SK-N-SH (cell line): ENCODE results near the gene CHERP. TPM values are rescaled to one million over a fixed set of nuclear protein-coding genes. Genes with fewer than 3 reads are reported as not detected.
A peak's percentile ranks its signal among the peaks of the same experiment; 100 is the strongest.

ENCODE experiments used
- CTCF ChIA-PET: fragments of 300-600, 350-600 bp; formaldehyde crosslinking; extraction: SDS; loops from one replicate; lab custom pipeline; 2021; lab: Yijun Ruan, JAX
- POLR2A ChIA-PET: fragments of 350-600 bp; sonication (Branson Sonifier 250); formaldehyde crosslinking; extraction: SDS; loops from one replicate; lab custom pipeline; 2020; ENCODE audit warnings: antibody characterized with exemption, inconsistent platforms; lab: Yijun Ruan, JAX
- DNase-seq: peaks from one replicate; pipeline ENCODE4 v3.0.0; 2012
- H2AFZ ChIP-seq: fragments of 200-600 bp; sonication (generic); 2 replicates; pipeline ENCODE4 v1.8.1; 2016; ENCODE audit warnings: antibody characterized with exemption, mild to moderate bottlenecking, low read depth
- H3F3A ChIP-seq: fragments of 200-600 bp; sonication (generic); replicated peaks from 2 replicates; pipeline ENCODE3; 2016; ENCODE audit warnings: antibody characterized with exemption, mild to moderate bottlenecking; ENCODE audit not compliant: insufficient read depth
- H3K27ac ChIP-seq, 2 experiments: fragments of 200-500 bp in 1 of 2; fragments of 200-600 bp in 1 of 2; sonication (Bioruptor generic) in 1 of 2; sonication (generic), shearing (Covaris generic) in 1 of 2; 2 replicates each; pipeline versions ENCODE4 v1.5.1 to v1.6.1; 2014 to 2016; ENCODE audit warnings: low read depth in 2 of 2, inconsistent platforms in 1 of 2, low read length in 1 of 2, mild to moderate bottlenecking in 1 of 2, mixed read lengths in 1 of 2
- H3K27me3 ChIP-seq: fragments of 200-600 bp; sonication (generic), shearing (Covaris generic); 2 replicates; pipeline ENCODE4 v1.6.1; 2016; ENCODE audit warnings: mixed run types; ENCODE audit not compliant: insufficient read depth
- H3K36me3 ChIP-seq, 2 experiments: fragments of 200-500 bp in 1 of 2; fragments of 200-600 bp in 1 of 2; sonication (Bioruptor generic) in 1 of 2; sonication (generic) in 1 of 2; replicated peaks in 1 of 2; 2 replicates each; pipeline versions ENCODE3 to v1.5.1; 2014 to 2016; ENCODE audit warnings: low read length in 1 of 2, mild to moderate bottlenecking in 1 of 2; ENCODE audit not compliant: insufficient read depth in 2 of 2, control insufficient read depth in 1 of 2
- H3K4me1 ChIP-seq, 2 experiments: fragments of 200-500 bp in 1 of 2; fragments of 200-600 bp in 1 of 2; sonication (Bioruptor generic) in 1 of 2; sonication (generic), shearing (Covaris generic) in 1 of 2; 2 replicates each; pipeline versions ENCODE4 v1.5.1 to v1.6.1; 2014 to 2016; ENCODE audit warnings: low read depth in 1 of 2, low read length in 1 of 2, mixed run types in 1 of 2; ENCODE audit not compliant: insufficient read depth in 2 of 2, control insufficient read depth in 1 of 2
- H3K4me2 ChIP-seq: fragments of 200-600 bp; sonication (generic), shearing (Covaris generic); 2 replicates; pipeline ENCODE4 v1.6.1; 2017; ENCODE audit warnings: mixed run types
- H3K4me3 ChIP-seq, 2 experiments: fragments of 200-500 bp in 1 of 2; fragments of 200-600 bp in 1 of 2; sonication (Bioruptor generic) in 1 of 2; sonication (generic), shearing (Covaris generic) in 1 of 2; 2 replicates each; pipeline versions ENCODE4 v1.5.1 to v1.8.1; 2014 to 2016; ENCODE audit warnings: low read depth in 2 of 2, inconsistent platforms in 1 of 2, low read length in 1 of 2, mild to moderate bottlenecking in 1 of 2, mixed read lengths in 1 of 2, moderate library complexity in 1 of 2
- H3K79me2 ChIP-seq: fragments of 200-600 bp; sonication (generic); 2 replicates; pipeline ENCODE4 v1.8.1; 2017; ENCODE audit warnings: mild to moderate bottlenecking; ENCODE audit not compliant: insufficient read depth
- H3K9ac ChIP-seq: fragments of 200-600 bp; sonication (generic); 2 replicates; pipeline ENCODE4 v1.6.1; 2017; ENCODE audit warnings: mixed run types
- H3K9me2 ChIP-seq: fragments of 200-600 bp; sonication (generic); 2 replicates; pipeline ENCODE4 v1.6.1; 2017; ENCODE audit warnings: mixed run types
- H3K9me3 ChIP-seq: fragments of 200-600 bp; sonication (generic); 2 replicates; pipeline ENCODE4 v1.6.1; 2017; ENCODE audit warnings: mixed run types, mild to moderate bottlenecking, moderate library complexity
- H4K20me1 ChIP-seq: fragments of 200-600 bp; sonication (generic); 2 replicates; pipeline ENCODE4 v1.6.1; 2017; ENCODE audit warnings: mild to moderate bottlenecking, mixed run types; ENCODE audit not compliant: insufficient read depth
- CHD2 ChIP-seq: fragments of 150-350 bp; IDR thresholded peaks from 2 replicates; pipeline ENCODE4 v1.6.1; 2018; ENCODE audit warnings: low read length; ENCODE audit not compliant: partially characterized antibody
- ELF1 ChIP-seq: IDR thresholded peaks from 2 replicates; pipeline ENCODE4 v1.4.0; 2012
- EP300 ChIP-seq, 2 experiments: IDR thresholded peaks; 2 replicates each; pipeline versions ENCODE4 v1.4.0 to v1.6.1; 2012; ENCODE audit warnings: borderline replicate concordance in 1 of 2, low read depth in 1 of 2, low read length in 1 of 2
- EZH2phosphoT487 ChIP-seq: fragments of 200-600 bp; sonication (generic); IDR thresholded peaks from 2 replicates; pipeline ENCODE4 v1.6.1; 2017; ENCODE audit warnings: low read depth, mixed run types, mild to moderate bottlenecking, antibody characterized with exemption, moderate library complexity, borderline replicate concordance
- GABPA ChIP-seq: IDR thresholded peaks from 2 replicates; pipeline ENCODE4 v1.4.0; 2012; ENCODE audit warnings: low read depth, mild to moderate bottlenecking
- MXI1 ChIP-seq: IDR thresholded peaks from 2 replicates; pipeline ENCODE4 v1.6.1; 2012; ENCODE audit warnings: mild to moderate bottlenecking, low read depth, low read length, improper control_type of control experiment
- NFIC ChIP-seq: IDR thresholded peaks from 2 replicates; pipeline ENCODE4 v1.4.0; 2012; ENCODE audit warnings: borderline replicate concordance
- POLR2AphosphoS5 ChIP-seq: IDR thresholded peaks from 2 replicates; pipeline ENCODE4 v1.6.1; 2012; ENCODE audit warnings: low read depth, low read length
- RAD21 ChIP-seq: IDR thresholded peaks from 2 replicates; pipeline ENCODE4 v1.6.1; 2012; ENCODE audit warnings: mild to moderate bottlenecking, low read length
- RCOR1 ChIP-seq: fragments of 150-350 bp; IDR thresholded peaks from 2 replicates; pipeline ENCODE4 v1.6.1; 2017; ENCODE audit warnings: antibody characterized with exemption, low read length
- RFX5 ChIP-seq: IDR thresholded peaks from 2 replicates; pipeline ENCODE4 v1.6.1; 2012; ENCODE audit warnings: mild to moderate bottlenecking, improper control_type of control experiment, low read length
- RXRA ChIP-seq: IDR thresholded peaks from 2 replicates; pipeline ENCODE4 v1.4.0; 2012; ENCODE audit warnings: low read depth, mild to moderate bottlenecking, borderline replicate concordance
- SIN3A ChIP-seq: IDR thresholded peaks from 2 replicates; pipeline ENCODE4 v1.6.1; 2012; ENCODE audit warnings: low read depth, mild to moderate bottlenecking, low read length, moderate library complexity, borderline replicate concordance
- SMC3 ChIP-seq: IDR thresholded peaks from 2 replicates; pipeline ENCODE4 v1.6.1; 2012; ENCODE audit warnings: low read depth, low read length, improper control_type of control experiment
- TAF1 ChIP-seq: IDR thresholded peaks from 2 replicates; pipeline ENCODE4 v1.6.1; 2012; ENCODE audit warnings: low read depth, mild to moderate bottlenecking, low read length, moderate library complexity, borderline replicate concordance
- TEAD4 ChIP-seq: IDR thresholded peaks from 2 replicates; pipeline ENCODE4 v1.4.0; 2012; ENCODE audit warnings: mild to moderate bottlenecking, borderline replicate concordance; ENCODE audit not compliant: insufficient read depth
- YY1 ChIP-seq: IDR thresholded peaks from 2 replicates; pipeline ENCODE4 v1.4.0; 2012; ENCODE audit warnings: low read depth, mild to moderate bottlenecking
- WGBS: methylation state at CpG from one replicate; pipeline ENCODE4 v1.1.6; 2017; ENCODE audit warnings: low lambda C conversion rate; 5-methylcytosine and 5-hydroxymethylcytosine counted together
- polyA plus RNA-seq, 3 experiments: library from polyadenylated mRNA; depleted of rRNA; stranded (reverse); fragments of >200 nt; gene quantifications; 2 replicates each; pipeline ENCODE4 v1.2.3, GENCODE V29; 2012
- TF ChIP-seq, protein P1 (sequence below): IDR thresholded peaks from 2 replicates; pipeline ENCODE4 v1.4.0; 2012; ENCODE audit warnings: low read depth, borderline replicate concordance
- TF ChIP-seq, protein P2 (sequence below): IDR thresholded peaks from 2 replicates; pipeline ENCODE4 v1.4.0; 2012; ENCODE audit warnings: low read depth
- TF ChIP-seq, protein P3 (sequence below): IDR thresholded peaks from 2 replicates; pipeline ENCODE4 v1.4.0; 2012; ENCODE audit warnings: low read depth, borderline replicate concordance
- TF ChIP-seq, protein P4 (sequence below): fragments of 150-350 bp; IDR thresholded peaks from 2 replicates; pipeline ENCODE4 v1.6.1; 2017; ENCODE audit warnings: antibody characterized with exemption, low read length, low read depth, borderline replicate concordance

Gene CHERP, protein sequence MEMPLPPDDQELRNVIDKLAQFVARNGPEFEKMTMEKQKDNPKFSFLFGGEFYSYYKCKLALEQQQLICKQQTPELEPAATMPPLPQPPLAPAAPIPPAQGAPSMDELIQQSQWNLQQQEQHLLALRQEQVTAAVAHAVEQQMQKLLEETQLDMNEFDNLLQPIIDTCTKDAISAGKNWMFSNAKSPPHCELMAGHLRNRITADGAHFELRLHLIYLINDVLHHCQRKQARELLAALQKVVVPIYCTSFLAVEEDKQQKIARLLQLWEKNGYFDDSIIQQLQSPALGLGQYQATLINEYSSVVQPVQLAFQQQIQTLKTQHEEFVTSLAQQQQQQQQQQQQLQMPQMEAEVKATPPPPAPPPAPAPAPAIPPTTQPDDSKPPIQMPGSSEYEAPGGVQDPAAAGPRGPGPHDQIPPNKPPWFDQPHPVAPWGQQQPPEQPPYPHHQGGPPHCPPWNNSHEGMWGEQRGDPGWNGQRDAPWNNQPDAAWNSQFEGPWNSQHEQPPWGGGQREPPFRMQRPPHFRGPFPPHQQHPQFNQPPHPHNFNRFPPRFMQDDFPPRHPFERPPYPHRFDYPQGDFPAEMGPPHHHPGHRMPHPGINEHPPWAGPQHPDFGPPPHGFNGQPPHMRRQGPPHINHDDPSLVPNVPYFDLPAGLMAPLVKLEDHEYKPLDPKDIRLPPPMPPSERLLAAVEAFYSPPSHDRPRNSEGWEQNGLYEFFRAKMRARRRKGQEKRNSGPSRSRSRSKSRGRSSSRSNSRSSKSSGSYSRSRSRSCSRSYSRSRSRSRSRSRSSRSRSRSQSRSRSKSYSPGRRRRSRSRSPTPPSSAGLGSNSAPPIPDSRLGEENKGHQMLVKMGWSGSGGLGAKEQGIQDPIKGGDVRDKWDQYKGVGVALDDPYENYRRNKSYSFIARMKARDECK
- polyA plus RNA-seq (2012; rRNA removed) = 7.7 and 16.8 TPM in 2 replicates
- polyA plus RNA-seq (2012; cell fraction: cytosol; rRNA removed) = 8.0 and 12.7 TPM in 2 replicates
- 52.6 and 53.5 TPM in 2 replicates for polyA plus RNA-seq (2012; cell fraction: nucleus; rRNA removed)

DNA sequence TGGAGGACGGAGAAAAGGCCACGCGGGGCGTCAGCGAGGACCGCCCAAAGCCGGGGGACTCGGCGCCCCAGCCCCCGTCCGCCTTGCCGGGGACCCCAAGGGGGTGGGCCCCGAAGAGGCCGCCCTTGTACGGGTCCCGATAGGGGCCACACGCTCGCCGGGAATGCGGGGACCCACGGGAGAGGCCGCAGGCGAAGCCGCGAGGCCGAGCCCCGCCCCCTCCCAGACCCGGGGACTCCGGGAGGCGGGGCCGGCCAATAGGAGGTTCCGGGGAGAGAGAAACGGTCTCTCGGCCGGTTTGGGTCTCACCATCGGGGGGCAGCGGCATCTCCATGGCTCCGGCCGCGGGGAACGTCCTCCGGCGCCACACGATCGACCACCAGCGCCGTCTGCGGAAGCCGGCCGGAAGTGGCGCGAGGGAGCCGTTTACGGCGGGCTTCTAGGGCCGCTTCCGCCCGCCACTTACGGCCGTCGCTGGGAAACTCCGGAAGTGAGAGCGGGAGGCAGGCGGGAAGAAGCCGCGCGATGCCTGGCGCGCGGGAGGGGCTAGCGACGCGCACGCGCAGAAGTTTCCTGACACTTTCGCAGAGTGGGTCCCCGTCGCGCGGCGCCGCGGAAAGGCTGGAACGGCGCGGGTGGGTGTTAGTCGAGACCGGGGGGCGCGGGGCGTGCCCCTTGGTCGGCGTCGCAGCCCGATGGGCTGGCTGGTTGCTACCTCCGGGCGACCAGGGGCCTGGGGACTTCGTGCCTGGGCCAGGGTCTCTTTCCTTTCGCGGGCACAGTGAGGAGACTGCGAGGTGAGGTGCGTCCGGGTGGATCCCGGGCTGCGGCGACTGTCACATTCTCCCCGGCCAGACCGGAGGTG, at the start of gene CHERP:
TSS of gene CHERP (minus strand) at position 393 of the 865 bp plus-strand sequence. CDS start at position 334, 59 bp downstream.
- Histone ChIP-seq H3K79me2 (peaks cover 79% of the 10 kb centered on the region), H3K4me1 (peaks cover 14 to 15% of the 10 kb centered on the region in 2 experiments; a peak in 2 of 4 replicates), H3K9ac (peak within 1 kb of the TSS; percentile 95), H3K4me2 (peak within 1 kb of the TSS; percentile 98), H3F3A (peaks cover 8% of the 10 kb centered on the region), H4K20me1 (peaks cover 43% of the 10 kb centered on the region), H3K27me3 (no peaks in the 10 kb centered on the region), H3K27ac (peak within 1 kb of the TSS; percentile 72 to 88), H3K4me3 (peak within 1 kb of the TSS; percentile 75 to 99), H3K9me2 (no peaks in the 10 kb centered on the region), H3K36me3 (peaks cover 11 to 20% of the 10 kb centered on the region in 2 experiments), H2AFZ (peak within 1 kb of the TSS; percentile 76; the same call in 1 of the 2 replicates), H3K9me3 (no peaks in the 10 kb centered on the region)
- DNase-seq = peak; percentile 97
- CTCF ChIA-PET = interaction anchor here (0.7 kb wide), 1 partner anchor 17 kb away, joined by 3 read pairs; no protein-coding TSS in a partner anchor
- POLR2A ChIA-PET = interaction anchor here (0.6 kb wide), 1 partner anchor 285 kb away, joined by 3 read pairs; no protein-coding TSS in a partner anchor
- under 1% methylated on average over 22 of the region's 108 CpGs for WGBS
- TF ChIP-seq YY1 (peak; percentile 21; the same call in 1 of the 2 replicates), ELF1 (peak; percentile 89), GABPA (peak; percentile 93), RCOR1 (no peak), TEAD4 (peak; percentile 35; the same call in 1 of the 2 replicates), RXRA (no peak), RFX5 (no peak), MXI1 (peak; percentile 3; the same call in 1 of the 2 replicates), EP300 (IDR thresholded peaks at IDR 0.05; ENCODE audit: borderline replicate concordance in 1 of 2, low read depth in 1 of 2, low read length in 1 of 2) (peak in 1 of 2 experiments; percentile 9; a peak in 1 of 4 replicates), EZH2phosphoT487 (no peak), TAF1 (peak; percentile 74; the same call in 1 of the 2 replicates), SIN3A (no peak), POLR2AphosphoS5 (peak; percentile 88), RAD21 (no peak), NFIC (no peak), CHD2 (peak; percentile 98), SMC3 (no peak)
- TF ChIP-seq, protein P1, sequence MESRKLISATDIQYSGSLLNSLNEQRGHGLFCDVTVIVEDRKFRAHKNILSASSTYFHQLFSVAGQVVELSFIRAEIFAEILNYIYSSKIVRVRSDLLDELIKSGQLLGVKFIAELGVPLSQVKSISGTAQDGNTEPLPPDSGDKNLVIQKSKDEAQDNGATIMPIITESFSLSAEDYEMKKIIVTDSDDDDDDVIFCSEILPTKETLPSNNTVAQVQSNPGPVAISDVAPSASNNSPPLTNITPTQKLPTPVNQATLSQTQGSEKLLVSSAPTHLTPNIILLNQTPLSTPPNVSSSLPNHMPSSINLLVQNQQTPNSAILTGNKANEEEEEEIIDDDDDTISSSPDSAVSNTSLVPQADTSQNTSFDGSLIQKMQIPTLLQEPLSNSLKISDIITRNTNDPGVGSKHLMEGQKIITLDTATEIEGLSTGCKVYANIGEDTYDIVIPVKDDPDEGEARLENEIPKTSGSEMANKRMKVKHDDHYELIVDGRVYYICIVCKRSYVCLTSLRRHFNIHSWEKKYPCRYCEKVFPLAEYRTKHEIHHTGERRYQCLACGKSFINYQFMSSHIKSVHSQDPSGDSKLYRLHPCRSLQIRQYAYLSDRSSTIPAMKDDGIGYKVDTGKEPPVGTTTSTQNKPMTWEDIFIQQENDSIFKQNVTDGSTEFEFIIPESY = peak; percentile 96
- TF ChIP-seq, protein P2, sequence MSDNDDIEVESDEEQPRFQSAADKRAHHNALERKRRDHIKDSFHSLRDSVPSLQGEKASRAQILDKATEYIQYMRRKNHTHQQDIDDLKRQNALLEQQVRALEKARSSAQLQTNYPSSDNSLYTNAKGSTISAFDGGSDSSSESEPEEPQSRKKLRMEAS = peak; percentile 69; the same call in 1 of the 2 replicates
- TF ChIP-seq, protein P3, sequence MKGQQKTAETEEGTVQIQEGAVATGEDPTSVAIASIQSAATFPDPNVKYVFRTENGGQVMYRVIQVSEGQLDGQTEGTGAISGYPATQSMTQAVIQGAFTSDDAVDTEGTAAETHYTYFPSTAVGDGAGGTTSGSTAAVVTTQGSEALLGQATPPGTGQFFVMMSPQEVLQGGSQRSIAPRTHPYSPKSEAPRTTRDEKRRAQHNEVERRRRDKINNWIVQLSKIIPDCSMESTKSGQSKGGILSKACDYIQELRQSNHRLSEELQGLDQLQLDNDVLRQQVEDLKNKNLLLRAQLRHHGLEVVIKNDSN = no peak
- TF ChIP-seq, protein P4, sequence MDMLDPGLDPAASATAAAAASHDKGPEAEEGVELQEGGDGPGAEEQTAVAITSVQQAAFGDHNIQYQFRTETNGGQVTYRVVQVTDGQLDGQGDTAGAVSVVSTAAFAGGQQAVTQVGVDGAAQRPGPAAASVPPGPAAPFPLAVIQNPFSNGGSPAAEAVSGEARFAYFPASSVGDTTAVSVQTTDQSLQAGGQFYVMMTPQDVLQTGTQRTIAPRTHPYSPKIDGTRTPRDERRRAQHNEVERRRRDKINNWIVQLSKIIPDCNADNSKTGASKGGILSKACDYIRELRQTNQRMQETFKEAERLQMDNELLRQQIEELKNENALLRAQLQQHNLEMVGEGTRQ = no peak
